HG03039 (cell line): ENCODE measurements around the gene RALGPS1.

ENCODE experiments used
- ATAC-seq: cut with Tn5 transposase; IDR thresholded peaks from one replicate; pipeline ENCODE4 v1.9.1; 2021; ENCODE audit warnings: mild to moderate bottlenecking, moderate library complexity; ENCODE audit not compliant: unreplicated experiment

Gene RALGPS1

DNA sequence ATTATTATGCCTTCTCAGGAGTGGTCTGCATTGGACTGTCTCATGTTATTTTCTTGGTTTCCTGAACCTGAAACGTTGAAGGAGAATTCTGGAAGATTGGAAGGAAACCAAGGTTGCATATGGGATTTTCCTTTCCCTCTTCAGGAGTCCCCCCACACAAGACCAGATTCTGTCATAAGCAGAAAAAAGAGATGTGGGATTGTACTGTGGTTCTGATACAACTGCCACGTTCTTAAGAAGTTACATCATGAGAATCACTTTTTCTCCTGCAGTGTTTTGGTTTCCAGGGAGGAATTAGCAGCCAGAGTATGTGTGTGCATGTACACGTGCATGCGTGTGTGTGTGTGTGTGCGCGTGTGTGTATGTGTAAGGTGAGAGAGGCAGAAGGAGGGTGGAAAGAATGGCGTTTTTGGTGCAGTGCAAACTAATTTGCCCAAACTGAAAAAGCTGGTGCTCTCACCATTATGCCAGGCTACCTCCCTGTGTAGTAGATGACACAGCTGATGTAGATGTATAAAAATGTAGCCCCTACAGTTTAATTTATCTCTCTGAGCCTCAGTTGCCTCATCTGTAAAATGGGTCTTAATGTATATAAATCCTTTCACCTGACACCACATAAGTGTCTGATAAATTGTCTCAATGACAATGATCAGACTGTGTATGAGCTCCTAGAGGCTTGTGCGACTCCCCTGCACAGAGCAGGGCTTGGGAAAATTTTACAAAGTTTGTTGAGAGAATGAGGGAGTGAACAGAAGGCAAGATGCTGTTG is 38.6 kb downstream of the RALGPS1 start:
- no peak for ATAC-seq

GRCh38 chr9:126955811-126956210 is 41.2 kb downstream of the RALGPS1 start:
- no peak for ATAC-seq

- no peak for ATAC-seq
These were observed 42.5 kb downstream of the RALGPS1 start for GRCh38 chr9:126956917-126957686.

DNA sequence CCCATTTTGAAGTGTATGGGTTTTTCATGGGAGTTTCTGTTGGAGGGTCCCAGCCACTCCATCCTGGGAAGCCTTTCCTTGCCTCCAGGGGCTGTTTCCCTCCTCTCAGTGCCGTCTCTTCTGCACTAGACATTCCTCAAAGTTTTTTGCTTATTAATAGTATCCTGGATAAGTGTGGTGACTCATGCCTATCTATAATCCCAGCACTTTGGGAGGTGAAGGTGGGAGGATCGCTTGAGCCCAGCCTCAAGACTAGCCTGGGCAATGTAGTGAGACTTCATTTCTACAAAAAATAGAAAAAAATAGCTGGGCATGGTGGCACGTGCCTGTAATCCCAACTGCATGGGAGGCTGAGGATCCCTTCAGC is 43.1 kb downstream of the RALGPS1 start:
- no peak for ATAC-seq

- ATAC-seq, result no peak
These were observed 44.8 kb downstream of the RALGPS1 start for GRCh38 chr9:126959336-126959735.

DNA sequence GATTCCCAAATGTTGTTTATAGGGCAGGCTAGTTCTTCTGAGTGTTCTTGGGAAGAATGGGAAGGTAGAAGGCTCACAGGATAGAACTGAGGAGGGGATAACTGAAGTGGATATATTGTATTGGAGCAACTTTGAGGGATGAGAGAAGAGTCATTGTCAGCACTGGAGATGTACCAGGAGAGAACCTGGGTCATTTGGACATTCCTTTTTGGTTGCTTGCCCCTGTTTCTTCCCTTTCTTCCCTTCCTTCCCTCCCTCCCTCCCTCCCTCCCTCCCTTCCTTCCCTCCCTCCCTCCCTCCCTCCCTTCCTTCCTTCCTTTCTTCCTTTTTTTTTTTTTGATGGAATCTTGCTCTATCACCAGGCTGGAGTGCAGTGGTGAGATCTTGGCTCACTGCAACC is 45.3 kb downstream of the RALGPS1 start:
- no peak for ATAC-seq

- no peak for ATAC-seq
These were observed 47.8 kb downstream of the RALGPS1 start for GRCh38 chr9:126962336-126962735.

- ATAC-seq, result no peak
These were observed 50.5 kb downstream of the RALGPS1 start for GRCh38 chr9:126965077-126965476.

- no peak for ATAC-seq
These were observed 51.2 kb downstream of the RALGPS1 start for GRCh38 chr9:126965541-126966428.

GRCh38 chr9:126971261-126971660 is 56.7 kb downstream of the RALGPS1 start:
- ATAC-seq, result no peak

DNA sequence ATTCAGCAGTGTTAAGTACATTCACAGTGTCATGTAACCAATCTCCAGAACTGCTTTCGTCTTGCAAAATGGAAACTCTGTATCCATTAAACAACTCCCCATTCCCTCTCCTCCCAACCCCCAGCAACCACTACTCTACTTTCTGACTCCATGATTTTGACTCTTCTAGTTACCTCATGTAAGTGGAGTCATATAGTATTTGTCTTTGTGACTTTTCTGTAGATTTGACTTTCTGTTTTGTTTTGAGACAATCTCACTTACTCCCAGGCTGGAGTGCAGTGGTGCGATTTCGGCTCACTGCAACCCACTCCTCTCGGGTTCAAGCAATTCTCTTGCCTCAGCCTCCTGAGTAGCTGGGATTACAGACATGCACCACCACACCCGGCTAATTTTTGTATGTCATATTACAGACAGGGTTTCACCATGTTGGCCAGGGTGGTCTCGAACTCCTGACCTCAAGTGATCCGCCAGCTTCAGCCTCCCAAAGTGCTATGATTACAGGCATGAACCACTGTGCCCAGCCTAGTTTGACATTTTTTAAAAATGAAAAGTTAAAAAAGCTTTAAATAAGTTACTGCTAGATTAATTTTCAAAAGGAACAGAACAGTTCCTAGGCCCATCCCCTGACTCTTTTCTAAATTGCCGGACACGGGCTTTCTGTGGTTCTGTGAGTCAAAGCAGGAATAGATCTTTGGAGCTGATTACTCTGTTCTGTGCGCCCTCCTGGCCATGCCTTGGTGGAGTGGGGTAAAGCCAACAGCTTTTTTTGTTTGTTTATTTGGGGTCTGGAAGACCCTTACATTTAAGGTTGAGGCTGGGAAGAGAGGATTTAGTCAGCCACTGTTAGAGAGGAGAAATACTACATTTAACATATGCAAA is 59.3 kb downstream of the RALGPS1 start:
- no peak for ATAC-seq

DNA sequence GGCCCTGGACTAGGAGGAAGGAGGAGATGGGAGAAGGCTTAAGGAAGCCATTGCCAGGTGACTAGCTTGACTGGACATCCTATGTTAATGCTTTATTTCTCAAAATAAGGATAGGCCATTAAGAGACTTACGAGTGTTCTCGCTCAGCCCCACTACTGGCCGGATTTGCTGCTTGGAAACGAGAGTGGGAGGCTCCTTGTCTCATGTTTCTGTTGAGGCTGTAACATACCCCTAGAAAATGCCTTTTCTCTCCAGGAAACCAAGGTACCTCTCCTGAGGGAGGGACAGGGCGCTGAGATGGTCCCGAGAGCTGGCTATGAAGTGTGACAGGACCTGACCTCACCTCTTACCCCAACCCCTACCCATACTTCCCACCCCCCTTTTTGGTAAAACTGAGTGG is 60.0 kb downstream of the RALGPS1 start:
- no peak for ATAC-seq

GRCh38 chr9:126975327-126976220 is 61.0 kb downstream of the RALGPS1 start:
- ATAC-seq, result no peak

GRCh38 chr9:126979461-126979860 is 64.9 kb downstream of the RALGPS1 start:
- ATAC-seq, result no peak

GRCh38 chr9:126980231-126980630 is 65.6 kb downstream of the RALGPS1 start:
- no peak for ATAC-seq

DNA sequence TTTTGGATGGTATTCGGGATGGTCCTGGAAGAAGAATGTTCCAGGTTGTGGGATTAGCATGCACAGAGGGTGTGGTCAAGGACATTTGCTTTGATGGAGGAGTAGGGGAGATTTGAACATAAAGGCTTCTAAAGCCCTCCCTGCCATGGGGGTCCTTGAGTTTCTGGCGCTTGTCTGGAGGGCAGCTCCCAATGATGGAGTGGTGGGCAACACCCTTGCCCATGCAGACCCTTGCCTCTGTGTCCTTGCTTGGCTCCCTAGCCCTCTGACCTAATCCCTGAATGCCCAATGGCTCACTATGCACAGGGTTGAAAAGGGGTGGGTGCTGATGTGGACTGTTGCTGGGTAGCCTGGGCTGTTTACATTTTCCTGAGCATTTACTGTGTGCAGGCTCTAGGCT is 66.6 kb downstream of the RALGPS1 start:
- no peak for ATAC-seq

DNA sequence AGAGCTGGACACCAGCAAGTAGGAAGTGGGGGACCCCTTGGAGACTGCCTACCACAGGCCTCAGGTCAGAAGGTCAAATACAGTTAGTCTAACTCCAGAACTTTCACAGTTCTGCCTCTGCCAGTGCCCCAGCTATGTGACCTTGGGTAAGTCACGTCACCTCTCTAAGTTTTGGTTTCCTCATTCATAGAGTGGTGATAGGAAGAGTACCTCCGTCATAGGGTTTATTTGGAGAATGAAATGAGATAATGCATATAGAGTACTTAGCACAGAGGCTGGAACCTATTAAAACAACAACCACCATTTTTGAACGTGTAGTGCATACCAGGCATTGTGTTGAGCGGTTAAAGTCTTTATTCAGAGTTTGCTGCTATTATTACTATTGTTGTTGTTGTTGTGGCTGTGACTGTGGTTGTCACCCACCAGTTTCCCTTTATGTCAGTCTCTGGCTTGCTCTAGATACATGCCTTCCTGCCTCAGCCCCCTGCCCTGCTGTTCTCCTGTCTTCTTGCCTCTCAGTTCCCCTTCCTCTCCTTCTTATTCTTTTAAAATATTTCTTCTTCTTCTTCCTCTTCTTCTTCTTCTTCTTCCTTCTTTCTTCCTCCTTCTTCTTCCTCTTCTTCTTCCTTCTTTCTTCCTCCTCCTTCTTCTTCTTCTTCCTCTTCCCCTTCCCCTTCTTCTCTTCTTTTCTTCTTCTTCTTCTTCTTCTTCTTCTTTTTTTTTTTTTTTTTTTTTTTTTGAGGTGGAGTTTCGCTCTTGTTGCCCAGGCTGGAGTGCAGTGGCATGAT is 67.8 kb downstream of the RALGPS1 start:
- no peak for ATAC-seq

- no peak for ATAC-seq
These were observed 69.2 kb downstream of the RALGPS1 start for GRCh38 chr9:126983767-126984166.

- ATAC-seq, result no peak
These were observed 70.4 kb downstream of the RALGPS1 start for GRCh38 chr9:126984969-126985368.
